ENCODE data around the gene MRGPRD. TPM values are rescaled to one million over a fixed set of nuclear protein-coding genes. Genes with fewer than 3 reads are reported as not detected.

MRGPRD gene
- total and polyA plus RNA-seq, 9 donors, result not detected

DNA sequence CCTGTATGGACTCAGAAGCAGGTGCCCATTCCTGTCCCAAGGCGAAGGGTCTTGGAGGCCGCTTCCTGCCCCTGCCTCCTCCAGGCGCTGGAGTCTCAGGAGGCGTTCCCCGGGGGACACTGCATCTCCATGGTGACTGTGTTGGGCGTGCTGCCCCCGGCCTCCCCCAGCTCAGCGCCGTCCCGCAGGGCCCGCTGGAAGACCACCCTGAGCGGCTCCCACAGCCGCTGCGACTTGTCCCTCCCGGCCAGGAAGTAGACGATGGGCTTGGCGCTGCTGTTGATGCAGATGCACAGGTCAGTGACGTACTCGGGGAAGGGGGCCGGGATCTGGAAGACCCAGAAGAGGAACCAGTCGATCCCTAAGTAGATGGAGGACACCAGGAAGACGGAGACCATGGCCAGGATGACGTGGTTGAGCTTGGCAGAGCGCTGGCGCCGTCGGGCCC is 24.4 kb upstream of the MRGPRD start:
- DNase-seq, result peak in 3 of 5 donors; percentile 12 to 37 (median 28)
- H3K36me3 ChIP-seq, result no peaks in the 10 kb centered on the region
- H3K9me3 ChIP-seq, result no peaks in the 10 kb centered on the region
- no peaks in the 10 kb centered on the region for H3K27me3 ChIP-seq
- TF ChIP-seq EP300 (IDR thresholded peaks at IDR 0.05) (no peak), POLR2A (IDR thresholded peaks at IDR 0.05) (no peak)
- TF ChIP-seq, protein P1, sequence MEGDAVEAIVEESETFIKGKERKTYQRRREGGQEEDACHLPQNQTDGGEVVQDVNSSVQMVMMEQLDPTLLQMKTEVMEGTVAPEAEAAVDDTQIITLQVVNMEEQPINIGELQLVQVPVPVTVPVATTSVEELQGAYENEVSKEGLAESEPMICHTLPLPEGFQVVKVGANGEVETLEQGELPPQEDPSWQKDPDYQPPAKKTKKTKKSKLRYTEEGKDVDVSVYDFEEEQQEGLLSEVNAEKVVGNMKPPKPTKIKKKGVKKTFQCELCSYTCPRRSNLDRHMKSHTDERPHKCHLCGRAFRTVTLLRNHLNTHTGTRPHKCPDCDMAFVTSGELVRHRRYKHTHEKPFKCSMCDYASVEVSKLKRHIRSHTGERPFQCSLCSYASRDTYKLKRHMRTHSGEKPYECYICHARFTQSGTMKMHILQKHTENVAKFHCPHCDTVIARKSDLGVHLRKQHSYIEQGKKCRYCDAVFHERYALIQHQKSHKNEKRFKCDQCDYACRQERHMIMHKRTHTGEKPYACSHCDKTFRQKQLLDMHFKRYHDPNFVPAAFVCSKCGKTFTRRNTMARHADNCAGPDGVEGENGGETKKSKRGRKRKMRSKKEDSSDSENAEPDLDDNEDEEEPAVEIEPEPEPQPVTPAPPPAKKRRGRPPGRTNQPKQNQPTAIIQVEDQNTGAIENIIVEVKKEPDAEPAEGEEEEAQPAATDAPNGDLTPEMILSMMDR (IDR thresholded peaks at IDR 0.05), result no peak
- H3K4me3 ChIP-seq, result no peak overlapping the region
- peak overlapping the region in 1 of 2 donors; percentile 32 for H3K27ac ChIP-seq
- intact Hi-C loops (cut with DNase I), result loop anchor here in 2 of 4 donors (10.0 kb wide), 2 partner anchors 60 to 100 kb away; partner anchors contain the start of genes IGHMBP2 (in 1 of the 2) and MRPL21 (in 1 of the 2)
- WGBS, 3 donors, result 86 to 89% (median 87%) methylated on average over 26 to 27 of the region's 27 CpGs
- peaks cover 45% of the 10 kb centered on the region for H3K4me1 ChIP-seq (ENCODE audit: insufficient read depth)

DNA sequence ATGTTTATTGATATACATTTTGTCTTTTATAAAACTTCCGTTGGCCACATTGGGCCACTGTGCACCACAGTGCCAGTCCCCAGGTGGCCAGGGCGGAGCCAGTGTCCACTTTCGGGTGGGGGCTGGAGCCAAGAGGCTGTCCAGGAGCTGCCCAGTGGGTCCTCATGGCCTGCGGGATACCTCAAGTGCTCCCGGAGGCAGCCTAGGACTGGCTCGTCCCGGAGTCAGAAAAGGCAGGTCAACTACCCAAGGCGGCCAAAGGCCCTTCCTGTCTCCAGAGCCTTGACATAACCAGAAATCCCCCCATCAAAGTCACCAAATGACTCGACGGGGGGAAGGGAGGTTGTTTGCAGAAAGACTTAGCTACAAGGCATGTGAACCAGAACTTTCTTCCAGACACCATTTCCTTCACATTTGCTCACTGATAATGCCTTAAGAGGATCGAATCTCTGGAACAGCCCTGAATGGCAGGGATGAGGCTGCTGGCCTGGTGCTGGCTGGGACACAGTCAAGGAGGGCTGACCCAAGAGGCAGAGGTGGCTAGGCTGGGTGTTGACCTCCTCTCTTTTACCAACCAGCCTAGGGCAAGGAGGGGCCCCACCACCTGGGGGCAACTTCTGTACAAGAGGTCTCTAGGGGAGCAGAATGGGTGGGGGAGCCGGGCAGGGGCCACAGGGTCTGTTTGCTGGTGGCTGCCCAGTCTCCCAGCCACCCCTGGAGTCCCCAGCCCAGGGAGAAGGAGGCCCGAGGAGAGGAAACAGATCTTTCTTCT is 23.8 kb upstream of the MRGPRD start:
- intact Hi-C loops (cut with DNase I), result loop anchor here in 2 of 4 donors (10.0 kb wide), 2 partner anchors 60 to 100 kb away; partner anchors contain the start of genes IGHMBP2 (in 1 of the 2) and MRPL21 (in 1 of the 2)
- DNase-seq, result peak in 2 of 5 donors; percentile 23 to 39
- TF ChIP-seq EP300 (IDR thresholded peaks at IDR 0.05) (no peak), POLR2A (IDR thresholded peaks at IDR 0.05) (no peak)
- TF ChIP-seq, protein P1 (IDR thresholded peaks at IDR 0.05), result no peak
- Histone ChIP-seq H3K27ac (peak overlapping the region in 1 of 2 donors; percentile 32), H3K4me3 (no peak overlapping the region), H3K4me1 (ENCODE audit: insufficient read depth) (peaks cover 45% of the 10 kb centered on the region), H3K36me3 (no peaks in the 10 kb centered on the region), H3K27me3 (no peaks in the 10 kb centered on the region), H3K9me3 (no peaks in the 10 kb centered on the region)
- WGBS, 3 donors, result 83 to 91% (median 83%) methylated on average over 13 of the region's 13 CpGs

DNA sequence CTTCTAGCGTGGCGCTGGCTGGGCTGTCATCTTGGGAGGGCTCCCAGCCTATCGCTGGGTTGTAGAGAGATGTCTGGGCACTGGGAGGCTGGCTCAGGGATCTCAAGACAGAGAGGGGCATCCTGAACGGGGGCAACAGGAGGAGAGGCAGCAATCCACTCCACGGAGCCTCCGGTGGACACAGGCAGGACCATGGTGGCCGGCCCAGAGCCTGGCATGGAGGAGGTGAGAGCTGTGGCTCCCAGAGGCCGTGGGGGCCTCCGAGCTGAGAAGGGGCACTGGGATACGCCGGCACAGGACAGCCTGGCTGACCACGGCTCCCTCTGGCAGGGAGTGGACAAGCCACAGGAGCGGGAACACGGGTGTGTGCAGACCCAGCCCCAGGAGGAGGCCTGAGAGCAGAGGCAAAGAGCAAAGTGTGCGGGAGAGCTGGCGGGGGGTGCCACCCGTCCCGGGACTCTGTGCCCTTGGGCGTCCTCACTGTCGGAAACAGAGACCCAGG is 23.1 kb upstream of the MRGPRD start:
- H3K4me3 ChIP-seq, result no peak overlapping the region
- no peak overlapping the region for H3K27ac ChIP-seq
- H3K36me3 ChIP-seq, result no peaks in the 10 kb centered on the region
- peaks cover 40% of the 10 kb centered on the region for H3K4me1 ChIP-seq (ENCODE audit: insufficient read depth)
- peak in 2 of 5 donors; percentile 9 to 28 for DNase-seq
- 89 to 92% (median 91%) methylated on average over 19 to 20 of the region's 20 CpGs for WGBS, 3 donors
- intact Hi-C loops (cut with DNase I), result loop anchor here in 2 of 4 donors (10.0 kb wide), 2 partner anchors 59 to 99 kb away; partner anchors contain the start of genes IGHMBP2 (in 1 of the 2) and MRPL21 (in 1 of the 2)
- no peaks in the 10 kb centered on the region for H3K27me3 ChIP-seq
- TF ChIP-seq EP300 (IDR thresholded peaks at IDR 0.05), result no peak
- TF ChIP-seq, protein P1 (IDR thresholded peaks at IDR 0.05), result no peak
- TF ChIP-seq POLR2A (IDR thresholded peaks at IDR 0.05), result no peak
- H3K9me3 ChIP-seq, result no peaks in the 10 kb centered on the region

DNA sequence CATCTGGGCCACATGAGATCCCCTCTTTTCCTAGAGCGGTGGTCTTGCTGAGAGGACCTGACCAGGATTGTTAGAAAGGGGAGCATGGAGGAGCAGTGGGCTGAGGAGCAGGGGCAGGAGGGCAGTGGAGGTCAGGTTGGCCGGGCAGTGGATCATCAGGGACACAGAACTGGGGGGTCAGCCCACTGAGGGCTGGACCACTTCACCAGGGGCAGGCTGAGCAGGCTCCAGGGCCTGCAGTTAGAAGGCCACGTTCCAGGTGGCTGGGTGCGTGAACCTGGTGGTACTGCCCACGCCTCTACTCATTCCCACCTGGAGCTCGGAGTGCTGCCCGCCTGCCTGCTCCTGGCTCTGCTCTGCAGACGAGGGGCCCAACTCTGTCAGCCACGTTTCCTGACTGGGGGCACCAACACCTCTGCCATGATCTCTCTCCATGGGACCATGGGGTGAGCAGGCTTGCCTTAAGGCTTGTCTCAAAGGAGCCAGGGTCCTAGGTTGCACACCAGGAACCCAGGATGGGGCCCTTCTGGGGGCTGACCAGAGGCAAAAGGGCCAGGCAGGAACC is 22.6 kb upstream of the MRGPRD start:
- Histone ChIP-seq H3K27ac (no peak overlapping the region), H3K36me3 (no peaks in the 10 kb centered on the region), H3K9me3 (no peaks in the 10 kb centered on the region), H3K27me3 (no peaks in the 10 kb centered on the region), H3K4me1 (ENCODE audit: insufficient read depth) (peaks cover 38% of the 10 kb centered on the region), H3K4me3 (no peak overlapping the region)
- TF ChIP-seq, protein P1 (IDR thresholded peaks at IDR 0.05), result no peak
- no peak for TF ChIP-seq POLR2A (IDR thresholded peaks at IDR 0.05)
- no peak for TF ChIP-seq EP300 (IDR thresholded peaks at IDR 0.05)
- peak in 2 of 5 donors; percentile 9 to 25 for DNase-seq
- WGBS, 3 donors, result 89 to 93% (median 92%) methylated on average over 9 of the region's 9 CpGs
- intact Hi-C loops (cut with DNase I), result loop anchor here in 2 of 4 donors (10.0 kb wide), 2 partner anchors 59 to 99 kb away; partner anchors contain the start of genes IGHMBP2 (in 1 of the 2) and MRPL21 (in 1 of the 2)
